Measurements from ENCODE around the gene CD69. TPM values are rescaled to one million over a fixed set of nuclear protein-coding genes. Genes with fewer than 3 reads are reported as not detected.

The CD69 gene
- total RNA-seq, 1 experiment from 2014 or later = not detected

DNA sequence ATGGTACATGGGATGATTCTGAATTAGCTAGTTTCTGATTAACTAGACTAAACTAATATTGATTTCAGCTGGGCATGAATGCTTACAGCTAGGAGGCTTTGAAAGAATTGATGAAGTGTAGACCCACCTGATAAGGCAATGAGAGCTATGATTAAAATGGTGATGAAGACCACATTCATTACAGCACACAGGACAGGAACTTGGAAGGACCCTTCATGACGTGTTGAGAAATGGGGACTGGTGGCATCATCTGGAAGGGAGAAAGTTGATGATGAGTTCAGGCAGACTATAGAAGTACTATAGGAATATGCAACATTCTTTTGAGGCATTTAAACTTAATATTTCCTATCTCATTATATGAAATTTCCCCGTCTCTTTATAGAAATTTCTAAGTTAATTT lies 4.5 kb downstream of the CD69 start:
- Histone ChIP-seq H3K36me3 (ENCODE audit: low read depth) (no peaks in the 10 kb centered on the region), H3F3A (ENCODE audit: insufficient read depth, low read depth) (no peaks in the 10 kb centered on the region), H3K4me2 (no peak overlapping the region), H3K4me1 (replicated peaks; ENCODE audit: insufficient read depth) (peaks cover 5% of the 10 kb centered on the region; the same call in 1 of the 2 replicates), H2AFZ (no peak overlapping the region), H4K20me1 (ENCODE audit: insufficient read depth) (no peaks in the 10 kb centered on the region), H3K9me3 (ENCODE audit: insufficient read depth, low read depth) (no peaks in the 10 kb centered on the region; the same call in 1 of the 2 replicates), H3K27me3 (ENCODE audit: insufficient read depth, low read depth) (no peaks in the 10 kb centered on the region), H3K9me2 (ENCODE audit: insufficient read depth) (no peaks in the 10 kb centered on the region), H3K79me2 (ENCODE audit: low read depth) (no peaks in the 10 kb centered on the region), H3K27ac (no peak overlapping the region), H3K4me3 (no peak overlapping the region)
- POLR2A ChIA-PET (ENCODE audit: unreplicated experiment) = interaction anchor here (0.5 kb wide), 1 partner anchor 113 kb away, joined by 4 read pairs; the partner anchor contains the start of gene CLEC2B
- TF ChIP-seq EZH2 (IDR thresholded peaks at IDR 0.05; ENCODE audit: low read depth) = no peak
- TF ChIP-seq, protein P1, sequence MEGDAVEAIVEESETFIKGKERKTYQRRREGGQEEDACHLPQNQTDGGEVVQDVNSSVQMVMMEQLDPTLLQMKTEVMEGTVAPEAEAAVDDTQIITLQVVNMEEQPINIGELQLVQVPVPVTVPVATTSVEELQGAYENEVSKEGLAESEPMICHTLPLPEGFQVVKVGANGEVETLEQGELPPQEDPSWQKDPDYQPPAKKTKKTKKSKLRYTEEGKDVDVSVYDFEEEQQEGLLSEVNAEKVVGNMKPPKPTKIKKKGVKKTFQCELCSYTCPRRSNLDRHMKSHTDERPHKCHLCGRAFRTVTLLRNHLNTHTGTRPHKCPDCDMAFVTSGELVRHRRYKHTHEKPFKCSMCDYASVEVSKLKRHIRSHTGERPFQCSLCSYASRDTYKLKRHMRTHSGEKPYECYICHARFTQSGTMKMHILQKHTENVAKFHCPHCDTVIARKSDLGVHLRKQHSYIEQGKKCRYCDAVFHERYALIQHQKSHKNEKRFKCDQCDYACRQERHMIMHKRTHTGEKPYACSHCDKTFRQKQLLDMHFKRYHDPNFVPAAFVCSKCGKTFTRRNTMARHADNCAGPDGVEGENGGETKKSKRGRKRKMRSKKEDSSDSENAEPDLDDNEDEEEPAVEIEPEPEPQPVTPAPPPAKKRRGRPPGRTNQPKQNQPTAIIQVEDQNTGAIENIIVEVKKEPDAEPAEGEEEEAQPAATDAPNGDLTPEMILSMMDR (conservative IDR thresholded peaks at IDR 0.05) = no peak
- BruUV-seq (replicated peaks) = no TSS peak
- DNase-seq = no peak
- intact Hi-C loops (cut with micrococcal nuclease; ENCODE audit: unreplicated experiment) = loop anchor here (10.0 kb wide), 1 partner anchor 459 kb away; the partner anchor contains the start of gene GABARAPL1
- CTCF ChIA-PET = interaction anchor here (1.4 kb wide), 1 partner anchor 42 kb away, joined by 4 read pairs; no protein-coding TSS in a partner anchor

DNA sequence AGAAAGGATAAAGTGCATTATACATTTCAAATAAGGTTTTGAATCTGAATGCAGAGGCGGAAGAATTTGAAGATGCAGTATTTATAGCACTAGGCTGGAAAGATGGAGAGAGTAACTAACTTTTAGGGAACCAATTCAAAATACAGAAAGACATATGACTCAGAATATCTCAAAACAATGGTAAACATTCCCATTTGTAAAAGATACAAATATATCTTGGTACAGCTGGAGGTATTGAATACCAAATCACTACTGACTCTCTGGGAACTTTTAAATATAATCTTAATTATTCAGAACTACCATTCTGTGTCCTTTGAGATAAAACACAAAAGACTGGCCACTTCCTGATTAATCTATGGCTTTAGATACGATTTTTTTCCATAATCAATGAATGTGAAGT lies 5.1 kb downstream of the CD69 start:
- H3K4me3 ChIP-seq = no peak overlapping the region
- H3K4me2 ChIP-seq = no peak overlapping the region
- intact Hi-C loops (cut with micrococcal nuclease; ENCODE audit: unreplicated experiment) = loop anchor here (10.0 kb wide), 1 partner anchor 459 kb away; the partner anchor contains the start of gene GABARAPL1
- H3K27me3 ChIP-seq (ENCODE audit: insufficient read depth, low read depth) = no peaks in the 10 kb centered on the region
- POLR2A ChIA-PET (ENCODE audit: unreplicated experiment) = no interaction called here
- CTCF ChIA-PET = interaction anchor here (1.4 kb wide), 1 partner anchor 42 kb away, joined by 4 read pairs; no protein-coding TSS in a partner anchor
- H3K36me3 ChIP-seq (ENCODE audit: low read depth) = no peaks in the 10 kb centered on the region
- no peaks in the 10 kb centered on the region for H4K20me1 ChIP-seq (ENCODE audit: insufficient read depth)
- no peak for DNase-seq
- H3F3A ChIP-seq (ENCODE audit: insufficient read depth, low read depth) = no peaks in the 10 kb centered on the region
- no TSS peak for BruUV-seq (replicated peaks)
- H3K9me2 ChIP-seq (ENCODE audit: insufficient read depth) = no peaks in the 10 kb centered on the region
- no peak overlapping the region for H2AFZ ChIP-seq
- no peak overlapping the region for H3K27ac ChIP-seq
- TF ChIP-seq EZH2 (IDR thresholded peaks at IDR 0.05; ENCODE audit: low read depth) = no peak
- TF ChIP-seq, protein P1 (conservative IDR thresholded peaks at IDR 0.05) = no peak
- no peaks in the 10 kb centered on the region for H3K79me2 ChIP-seq (ENCODE audit: low read depth)
- H3K9me3 ChIP-seq (ENCODE audit: insufficient read depth, low read depth) = no peaks in the 10 kb centered on the region; the same call in 1 of the 2 replicates
- peaks cover 9% of the 10 kb centered on the region; the same call in 1 of the 2 replicates for H3K4me1 ChIP-seq (replicated peaks; ENCODE audit: insufficient read depth)

DNA sequence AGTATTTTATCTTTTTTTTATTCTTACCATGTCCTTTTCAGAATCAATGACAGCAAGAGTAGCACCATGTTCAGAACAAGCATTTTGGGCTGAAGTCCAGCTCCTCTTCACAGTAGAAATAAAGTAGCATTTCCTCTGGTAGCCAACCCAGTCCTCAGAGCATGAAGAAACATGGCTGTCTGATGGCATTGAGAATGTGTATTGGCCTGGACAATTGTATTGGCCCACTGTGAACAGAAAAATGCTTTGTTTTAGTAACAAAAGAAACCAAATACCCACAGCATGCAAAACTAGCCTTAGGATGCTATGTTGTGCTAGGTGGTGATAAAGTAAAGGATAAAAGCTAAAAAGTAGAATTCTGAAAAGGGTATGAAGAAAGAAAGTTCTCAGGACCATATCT lies 5.7 kb downstream of the CD69 start:
- Histone ChIP-seq H3K4me3 (no peak overlapping the region), H3K4me1 (replicated peaks; ENCODE audit: insufficient read depth) (peaks cover 9% of the 10 kb centered on the region; the same call in 1 of the 2 replicates), H3K79me2 (ENCODE audit: low read depth) (no peaks in the 10 kb centered on the region), H4K20me1 (ENCODE audit: insufficient read depth) (no peaks in the 10 kb centered on the region), H3F3A (ENCODE audit: insufficient read depth, low read depth) (no peaks in the 10 kb centered on the region), H3K27me3 (ENCODE audit: insufficient read depth, low read depth) (no peaks in the 10 kb centered on the region), H3K27ac (no peak overlapping the region), H3K9me2 (ENCODE audit: insufficient read depth) (no peaks in the 10 kb centered on the region), H3K9me3 (ENCODE audit: insufficient read depth, low read depth) (no peaks in the 10 kb centered on the region; the same call in 1 of the 2 replicates), H2AFZ (no peak overlapping the region), H3K4me2 (no peak overlapping the region), H3K36me3 (ENCODE audit: low read depth) (no peaks in the 10 kb centered on the region)
- POLR2A ChIA-PET (ENCODE audit: unreplicated experiment) = no interaction called here
- no peak for DNase-seq
- BruUV-seq (replicated peaks) = no TSS peak
- intact Hi-C loops (cut with micrococcal nuclease; ENCODE audit: unreplicated experiment) = loop anchor here (10.0 kb wide), 1 partner anchor 460 kb away; the partner anchor contains the start of gene GABARAPL1
- CTCF ChIA-PET = interaction anchor here (0.6 to 1.4 kb wide), 2 partner anchors 43 to 390 kb away, joined by 4 to 8 read pairs; no protein-coding TSS in a partner anchor
- TF ChIP-seq EZH2 (IDR thresholded peaks at IDR 0.05; ENCODE audit: low read depth) = no peak
- TF ChIP-seq, protein P1 (conservative IDR thresholded peaks at IDR 0.05) = no peak
